ENCODE results near the gene GRHL3.
A peak's percentile ranks its signal among the peaks of the same experiment; 100 is the strongest.
"Not testable (repeated sequence)": the region's sequence is repeated elsewhere in the genome, so short reads cannot be mapped to it uniquely, and the experiment has no call there.

GRHL3 gene

DNA sequence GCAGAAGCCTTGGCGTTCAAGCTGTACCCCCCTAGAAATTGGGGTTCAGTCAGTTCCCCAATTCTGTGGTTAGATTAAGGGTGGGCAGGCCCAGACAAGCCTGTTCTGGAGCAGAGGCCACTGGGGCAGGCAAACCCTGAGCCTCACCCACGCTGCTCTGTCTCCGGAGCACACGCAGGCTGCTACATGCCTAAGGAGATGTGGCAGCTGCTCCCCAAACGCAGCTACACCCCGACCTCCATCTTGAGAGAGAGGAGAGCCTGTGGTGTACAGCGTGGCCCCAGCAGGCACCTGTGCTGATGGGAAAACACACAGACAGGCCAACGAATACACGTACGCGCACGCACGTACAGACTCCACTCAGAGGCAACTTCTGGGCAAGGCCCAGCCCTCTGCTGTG, 33.9 kb upstream of the GRHL3 start:
- Histone ChIP-seq H3K4me2 (ENCODE audit: insufficient read depth, low read length, poor library complexity, severe bottlenecking) (no peak overlapping the region), H3K36me3 (replicated peaks in 1 of 2; ENCODE audit: control insufficient read depth in 2 of 2, insufficient read depth in 2 of 2, low read length in 2 of 2) (no peaks in the 10 kb centered on the region), H3K9ac (ENCODE audit: low read depth, low read length, poor library complexity) (no peak overlapping the region), H3K79me1 (ENCODE audit: low read depth, low read length) (no peaks in the 10 kb centered on the region), H3K4ac (ENCODE audit: low read length) (no peak overlapping the region), H4K8ac (ENCODE audit: low read depth, low read length) (no peak overlapping the region), H3K4me1 (ENCODE audit: control insufficient read depth in 2 of 2, insufficient read depth in 1 of 2, low read depth in 1 of 2, low read length in 2 of 2) (peaks cover 0 to 3% of the 10 kb centered on the region in 2 donors), H2BK12ac (ENCODE audit: low read length) (no peak overlapping the region), H3K4me3 (ENCODE audit: low read length in 2 of 2) (no peak overlapping the region), H2BK120ac (ENCODE audit: low read depth, low read length) (no peak overlapping the region), H2BK5ac (ENCODE audit: low read length) (no peak overlapping the region), H2BK15ac (ENCODE audit: low read length) (peak overlapping the region; percentile 7), H3K9me3 (replicated peaks in 1 of 2; ENCODE audit: control insufficient read depth in 2 of 2, insufficient read depth in 1 of 2, low read depth in 1 of 2, low read length in 2 of 2) (no peaks in the 10 kb centered on the region), H2AFZ (ENCODE audit: low read length) (no peak overlapping the region), H3K27me3 (ENCODE audit: control insufficient read depth in 3 of 3, insufficient read depth in 3 of 3, low read depth in 1 of 3, low read length in 3 of 3) (peaks cover 0 to 34% (median 5%) of the 10 kb centered on the region in 3 experiments), H3K27ac (replicated peaks; ENCODE audit: low read length) (no peak overlapping the region), H3K23ac (ENCODE audit: low read depth, low read length, poor library complexity) (no peak overlapping the region), H4K91ac (ENCODE audit: low read depth, low read length, poor library complexity) (no peak overlapping the region), H3K14ac (ENCODE audit: low read length) (no peak overlapping the region), H3K18ac (ENCODE audit: low read length) (peak overlapping the region; percentile 9), H2AK5ac (ENCODE audit: low read depth, low read length) (peak overlapping the region; percentile 9)
- DNase-seq (ENCODE audit: low spot score): no peak
- WGBS, 2 donors (ENCODE audit: extremely low coverage in 2 of 2, insufficient read length in 2 of 2, insufficient replicate concordance in 1 of 2): no CpG with 5 or more reads among the region's 13 CpGs

DNA sequence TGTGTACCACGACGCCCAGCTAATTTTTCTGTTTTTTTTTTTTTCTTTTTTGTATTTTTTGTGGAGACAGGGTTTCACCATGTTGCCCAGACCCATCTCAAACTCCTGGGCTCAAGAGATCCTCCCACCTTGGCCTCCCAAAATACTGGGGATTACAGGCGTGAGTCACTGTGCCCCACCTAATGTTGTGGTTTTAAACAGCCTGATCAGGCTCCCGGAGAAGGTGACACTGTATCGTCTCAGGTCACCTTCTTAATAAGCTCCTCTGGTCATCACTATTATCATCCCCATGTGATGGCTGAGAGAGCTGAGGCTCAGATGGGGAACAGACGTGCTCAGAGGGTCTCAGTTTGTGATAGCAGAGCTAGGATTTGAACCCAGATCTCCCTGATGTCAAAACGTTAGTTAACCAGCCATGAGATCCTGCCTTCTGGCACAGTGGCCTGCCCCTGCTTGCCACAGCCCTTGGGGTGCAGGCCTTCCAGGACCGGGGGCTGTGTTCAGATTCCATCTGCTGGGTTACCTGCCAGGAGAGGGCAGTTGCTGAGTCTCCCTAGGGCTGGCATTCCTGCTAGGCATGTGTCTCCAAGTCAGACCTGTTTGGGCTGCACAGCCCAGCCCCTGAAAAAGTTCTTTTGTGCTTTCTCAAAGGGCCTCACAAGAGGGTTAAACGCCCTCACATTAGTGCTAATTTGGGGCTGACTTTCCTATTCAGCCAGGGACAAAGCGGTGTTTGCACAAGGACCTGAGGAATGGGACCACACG, 32.7 kb upstream of the GRHL3 start:
- Histone ChIP-seq H2AFZ (ENCODE audit: low read length) (no peak overlapping the region), H2BK15ac (ENCODE audit: low read length) (no peak overlapping the region), H3K4ac (ENCODE audit: low read length) (no peak overlapping the region), H3K23ac (ENCODE audit: low read depth, low read length, poor library complexity) (no peak overlapping the region), H3K9ac (ENCODE audit: low read depth, low read length, poor library complexity) (no peak overlapping the region), H3K4me2 (ENCODE audit: insufficient read depth, low read length, poor library complexity, severe bottlenecking) (no peak overlapping the region), H3K18ac (ENCODE audit: low read length) (peak overlapping the region; percentile 33), H3K9me3 (replicated peaks in 1 of 2; ENCODE audit: control insufficient read depth in 2 of 2, insufficient read depth in 1 of 2, low read depth in 1 of 2, low read length in 2 of 2) (no peaks in the 10 kb centered on the region), H3K27me3 (ENCODE audit: control insufficient read depth in 3 of 3, insufficient read depth in 3 of 3, low read depth in 1 of 3, low read length in 3 of 3) (peaks cover 0 to 41% (median 13%) of the 10 kb centered on the region in 3 experiments), H2BK120ac (ENCODE audit: low read depth, low read length) (no peak overlapping the region), H3K79me1 (ENCODE audit: low read depth, low read length) (no peaks in the 10 kb centered on the region), H3K4me1 (ENCODE audit: control insufficient read depth in 2 of 2, insufficient read depth in 1 of 2, low read depth in 1 of 2, low read length in 2 of 2) (peaks cover 0 to 3% of the 10 kb centered on the region in 2 donors), H2BK12ac (ENCODE audit: low read length) (no peak overlapping the region), H4K91ac (ENCODE audit: low read depth, low read length, poor library complexity) (no peak overlapping the region), H3K4me3 (ENCODE audit: low read length in 2 of 2) (no peak overlapping the region), H3K27ac (replicated peaks; ENCODE audit: low read length) (no peak overlapping the region), H3K14ac (ENCODE audit: low read length) (no peak overlapping the region), H2AK5ac (ENCODE audit: low read depth, low read length) (no peak overlapping the region), H4K8ac (ENCODE audit: low read depth, low read length) (no peak overlapping the region), H3K36me3 (replicated peaks in 1 of 2; ENCODE audit: control insufficient read depth in 2 of 2, insufficient read depth in 2 of 2, low read length in 2 of 2) (no peaks in the 10 kb centered on the region), H2BK5ac (ENCODE audit: low read length) (no peak overlapping the region)
- no CpG with 5 or more reads among the region's 11 CpGs for WGBS, 2 donors (ENCODE audit: extremely low coverage in 2 of 2, insufficient read length in 2 of 2, insufficient replicate concordance in 1 of 2)
- peak; percentile 59 for DNase-seq (ENCODE audit: low spot score)

DNA sequence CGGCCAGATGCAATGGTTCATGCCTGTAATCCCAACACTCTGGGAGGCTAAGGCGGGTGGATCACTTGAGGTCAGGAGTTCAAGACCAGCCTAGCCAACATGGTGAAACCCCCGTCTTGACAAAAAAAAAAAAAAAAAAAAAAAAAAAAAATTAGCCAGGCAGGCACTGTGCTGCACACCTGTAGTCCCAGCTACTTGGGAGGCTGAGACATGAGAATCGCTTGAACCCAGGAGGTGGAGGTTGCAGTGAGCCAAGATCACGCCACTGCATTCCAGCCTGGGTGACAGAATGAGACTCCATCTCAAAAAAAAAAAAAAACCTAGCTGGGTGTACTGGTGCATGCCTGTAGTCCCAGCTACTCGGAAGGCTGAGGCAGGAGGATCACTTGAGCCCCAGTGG, 31.4 kb upstream of the GRHL3 start:
- H4K91ac ChIP-seq (ENCODE audit: low read depth, low read length, poor library complexity); H2BK15ac ChIP-seq (ENCODE audit: low read length); H3K18ac ChIP-seq (ENCODE audit: low read length); H2AK5ac ChIP-seq (ENCODE audit: low read depth, low read length); H3K27ac ChIP-seq (replicated peaks; ENCODE audit: low read length); H3K9ac ChIP-seq (ENCODE audit: low read depth, low read length, poor library complexity); H3K4ac ChIP-seq (ENCODE audit: low read length); DNase-seq (ENCODE audit: low spot score); H2BK5ac ChIP-seq (ENCODE audit: low read length); H2BK120ac ChIP-seq (ENCODE audit: low read depth, low read length); H4K8ac ChIP-seq (ENCODE audit: low read depth, low read length); H3K4me2 ChIP-seq (ENCODE audit: insufficient read depth, low read length, poor library complexity, severe bottlenecking); H3K79me1 ChIP-seq (ENCODE audit: low read depth, low read length); H3K23ac ChIP-seq (ENCODE audit: low read depth, low read length, poor library complexity); H3K14ac ChIP-seq (ENCODE audit: low read length); H3K4me1 ChIP-seq (ENCODE audit: control insufficient read depth in 2 of 2, insufficient read depth in 1 of 2, low read depth in 1 of 2, low read length in 2 of 2); H3K4me3 ChIP-seq (ENCODE audit: low read length in 2 of 2); H2AFZ ChIP-seq (ENCODE audit: low read length); H3K36me3 ChIP-seq (replicated peaks in 1 of 2; ENCODE audit: control insufficient read depth in 2 of 2, insufficient read depth in 2 of 2, low read length in 2 of 2); H3K9me3 ChIP-seq (replicated peaks in 1 of 2; ENCODE audit: control insufficient read depth in 2 of 2, insufficient read depth in 1 of 2, low read depth in 1 of 2, low read length in 2 of 2); H2BK12ac ChIP-seq (ENCODE audit: low read length): not testable (repeated sequence)
- peaks cover 0 to 46% (median 16%) of the 10 kb centered on the region in 3 experiments for H3K27me3 ChIP-seq (ENCODE audit: control insufficient read depth in 3 of 3, insufficient read depth in 3 of 3, low read depth in 1 of 3, low read length in 3 of 3)
- no CpG with 5 or more reads among the region's 6 CpGs for WGBS, 2 donors (ENCODE audit: extremely low coverage in 2 of 2, insufficient read length in 2 of 2, insufficient replicate concordance in 1 of 2)

DNA sequence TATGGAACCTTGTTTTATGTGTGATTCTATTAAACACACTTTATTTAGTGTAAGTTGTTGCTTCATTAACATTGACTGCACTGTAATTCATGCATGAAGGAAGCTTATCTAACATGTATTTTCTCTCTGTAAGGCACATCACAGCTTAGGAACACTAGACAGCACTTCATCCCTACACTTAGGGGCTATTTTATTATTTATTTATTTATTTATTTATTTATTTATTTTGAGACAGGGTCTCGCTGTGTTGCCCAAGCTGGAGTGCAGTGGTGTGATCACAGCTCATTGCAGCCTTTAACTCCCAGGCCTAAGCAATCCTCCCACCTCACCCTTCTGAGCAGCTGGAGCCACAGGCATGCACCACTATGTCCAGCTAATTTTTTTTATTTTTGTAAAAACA, 30.7 kb upstream of the GRHL3 start:
- Histone ChIP-seq H3K27ac (replicated peaks; ENCODE audit: low read length) (no peak overlapping the region), H4K91ac (ENCODE audit: low read depth, low read length, poor library complexity) (no peak overlapping the region), H3K14ac (ENCODE audit: low read length) (no peak overlapping the region), H2BK5ac (ENCODE audit: low read length) (no peak overlapping the region), H3K4me1 (ENCODE audit: control insufficient read depth in 2 of 2, insufficient read depth in 1 of 2, low read depth in 1 of 2, low read length in 2 of 2) (peaks cover 0 to 3% of the 10 kb centered on the region in 2 donors), H3K79me1 (ENCODE audit: low read depth, low read length) (no peaks in the 10 kb centered on the region), H2BK15ac (ENCODE audit: low read length) (no peak overlapping the region), H3K4me2 (ENCODE audit: insufficient read depth, low read length, poor library complexity, severe bottlenecking) (no peak overlapping the region), H3K23ac (ENCODE audit: low read depth, low read length, poor library complexity) (no peak overlapping the region), H3K9ac (ENCODE audit: low read depth, low read length, poor library complexity) (no peak overlapping the region), H2AFZ (ENCODE audit: low read length) (no peak overlapping the region), H3K18ac (ENCODE audit: low read length) (no peak overlapping the region), H2BK120ac (ENCODE audit: low read depth, low read length) (no peak overlapping the region), H3K4me3 (ENCODE audit: low read length in 2 of 2) (no peak overlapping the region), H3K36me3 (replicated peaks in 1 of 2; ENCODE audit: control insufficient read depth in 2 of 2, insufficient read depth in 2 of 2, low read length in 2 of 2) (no peaks in the 10 kb centered on the region), H3K9me3 (replicated peaks in 1 of 2; ENCODE audit: control insufficient read depth in 2 of 2, insufficient read depth in 1 of 2, low read depth in 1 of 2, low read length in 2 of 2) (no peaks in the 10 kb centered on the region), H3K4ac (ENCODE audit: low read length) (no peak overlapping the region), H3K27me3 (ENCODE audit: control insufficient read depth in 3 of 3, insufficient read depth in 3 of 3, low read depth in 1 of 3, low read length in 3 of 3) (peaks cover 0 to 45% (median 16%) of the 10 kb centered on the region in 3 experiments), H4K8ac (ENCODE audit: low read depth, low read length) (no peak overlapping the region), H2BK12ac (ENCODE audit: low read length) (no peak overlapping the region), H2AK5ac (ENCODE audit: low read depth, low read length) (no peak overlapping the region)
- no CpG with 5 or more reads among the region's 1 CpG for WGBS, 2 donors (ENCODE audit: extremely low coverage in 2 of 2, insufficient read length in 2 of 2, insufficient replicate concordance in 1 of 2)
- no peak for DNase-seq (ENCODE audit: low spot score)

All from neuronal stem cell (in vitro differentiated cells).